Uterus (tissue), 4 donors: ENCODE data around the gene ANKUB1. TPM values are rescaled to one million over a fixed set of nuclear protein-coding genes. Genes with fewer than 3 reads are reported as not detected.
A peak's percentile ranks its signal among the peaks of the same experiment; 100 is the strongest.

Experiments used
- DNase-seq, 2 donors: peaks; one replicate each; pipeline ENCODE4 v3.0.0-alpha.2; 2019 to 2020
- H3K27ac ChIP-seq, 2 donors: fragments of 200-600 bp; sonication (generic); 1 replicate in 1 of 2; 2 replicates in 1 of 2; pipeline ENCODE4 v1.5.1; 2016 to 2018
- H3K27me3 ChIP-seq, 2 donors: fragments of 200-600 bp; sonication (generic); one replicate each; pipeline ENCODE4 v1.5.1; 2018 to 2019; ENCODE audit warnings: control low read depth in 1 of 2
- H3K36me3 ChIP-seq, 2 donors: fragments of 200-600 bp; sonication (generic); one replicate each; pipeline ENCODE4 v1.5.1; 2019; ENCODE audit warnings: control low read depth in 1 of 2
- H3K4me1 ChIP-seq, 2 donors: fragments of 200-600 bp; sonication (generic); one replicate each; pipeline ENCODE4 v1.5.1; 2018 to 2019; ENCODE audit warnings: control low read depth in 1 of 2
- H3K4me3 ChIP-seq, 2 donors: fragments of 200-600 bp; sonication (generic); 1 replicate in 1 of 2; 2 replicates in 1 of 2; pipeline ENCODE4 v1.5.1; 2018 to 2019; ENCODE audit warnings: mild to moderate bottlenecking in 1 of 2
- H3K9me3 ChIP-seq, 2 donors: fragments of 200-600 bp; sonication (generic); one replicate each; pipeline ENCODE4 v1.5.1; 2019; ENCODE audit warnings: control low read depth in 1 of 2
- POLR2A ChIP-seq, 2 donors: fragments of 450-650 bp; IDR thresholded peaks; one replicate each; pipeline ENCODE4 v1.6.1; 2016; ENCODE audit warnings: antibody characterized with exemption in 2 of 2, mild to moderate bottlenecking in 1 of 2, moderate library complexity in 1 of 2
- intact Hi-C: fragments of 100-400 bp; cut with DNase I; formaldehyde crosslinking; loops from one replicate; pipeline ENCODE4 v1.15.1; 2023; ENCODE audit warnings: low total_unique reads
- total RNA-seq, 4 donors: library from RNA; depleted of rRNA in 3 of 4; stranded (reverse); fragments of >200 nt in 3 of 4; gene quantifications; one replicate each; pipeline versions ENCODE4 v1.1.0 to v1.2.4, GENCODE V29; 2014 to 2023
- TF ChIP-seq, protein P1 (sequence below), 4 experiments: fragments of 200-600 bp in 2 of 4; fragments of 450-650 bp in 2 of 4; sonication (generic) in 2 of 4; IDR thresholded peaks; one replicate each; pipeline ENCODE4 v1.5.1; 2016 to 2019; ENCODE audit warnings: antibody characterized with exemption in 4 of 4, mild to moderate bottlenecking in 2 of 4, moderate library complexity in 1 of 4
- donor health status: DM: yes; HTN: yes; CAD: no.

ANKUB1 gene
- total RNA-seq, 4 donors from 2014 or later = 0.51 to 1.0 TPM; not detected in 2

- TF ChIP-seq POLR2A (IDR thresholded peaks at IDR 0.05) = no peak
- TF ChIP-seq, protein P1, sequence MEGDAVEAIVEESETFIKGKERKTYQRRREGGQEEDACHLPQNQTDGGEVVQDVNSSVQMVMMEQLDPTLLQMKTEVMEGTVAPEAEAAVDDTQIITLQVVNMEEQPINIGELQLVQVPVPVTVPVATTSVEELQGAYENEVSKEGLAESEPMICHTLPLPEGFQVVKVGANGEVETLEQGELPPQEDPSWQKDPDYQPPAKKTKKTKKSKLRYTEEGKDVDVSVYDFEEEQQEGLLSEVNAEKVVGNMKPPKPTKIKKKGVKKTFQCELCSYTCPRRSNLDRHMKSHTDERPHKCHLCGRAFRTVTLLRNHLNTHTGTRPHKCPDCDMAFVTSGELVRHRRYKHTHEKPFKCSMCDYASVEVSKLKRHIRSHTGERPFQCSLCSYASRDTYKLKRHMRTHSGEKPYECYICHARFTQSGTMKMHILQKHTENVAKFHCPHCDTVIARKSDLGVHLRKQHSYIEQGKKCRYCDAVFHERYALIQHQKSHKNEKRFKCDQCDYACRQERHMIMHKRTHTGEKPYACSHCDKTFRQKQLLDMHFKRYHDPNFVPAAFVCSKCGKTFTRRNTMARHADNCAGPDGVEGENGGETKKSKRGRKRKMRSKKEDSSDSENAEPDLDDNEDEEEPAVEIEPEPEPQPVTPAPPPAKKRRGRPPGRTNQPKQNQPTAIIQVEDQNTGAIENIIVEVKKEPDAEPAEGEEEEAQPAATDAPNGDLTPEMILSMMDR (IDR thresholded peaks at IDR 0.05) = no peak
- no peak for DNase-seq
- no peak overlapping the region for H3K27ac ChIP-seq
- H3K27me3 ChIP-seq = no peaks in the 10 kb centered on the region
- no peaks in the 10 kb centered on the region for H3K36me3 ChIP-seq
- no peak overlapping the region for H3K4me3 ChIP-seq
- H3K4me1 ChIP-seq = no peaks in the 10 kb centered on the region
- intact Hi-C loops = no loop called here
- H3K9me3 ChIP-seq = no peaks in the 10 kb centered on the region
These were observed 65.5 kb downstream of the ANKUB1 start for GRCh38 chr3:149726716-149727407.

GRCh38 chr3:149723781-149724180 lies 68.6 kb downstream of the ANKUB1 start:
- no peaks in the 10 kb centered on the region for H3K27me3 ChIP-seq
- no peak for DNase-seq
- H3K4me3 ChIP-seq = no peak overlapping the region
- no peaks in the 10 kb centered on the region for H3K4me1 ChIP-seq
- H3K36me3 ChIP-seq = no peaks in the 10 kb centered on the region
- no peaks in the 10 kb centered on the region for H3K9me3 ChIP-seq
- no peak for TF ChIP-seq POLR2A (IDR thresholded peaks at IDR 0.05)
- TF ChIP-seq, protein P1 (IDR thresholded peaks at IDR 0.05) = no peak
- intact Hi-C loops = no loop called here
- no peak overlapping the region for H3K27ac ChIP-seq

DNA sequence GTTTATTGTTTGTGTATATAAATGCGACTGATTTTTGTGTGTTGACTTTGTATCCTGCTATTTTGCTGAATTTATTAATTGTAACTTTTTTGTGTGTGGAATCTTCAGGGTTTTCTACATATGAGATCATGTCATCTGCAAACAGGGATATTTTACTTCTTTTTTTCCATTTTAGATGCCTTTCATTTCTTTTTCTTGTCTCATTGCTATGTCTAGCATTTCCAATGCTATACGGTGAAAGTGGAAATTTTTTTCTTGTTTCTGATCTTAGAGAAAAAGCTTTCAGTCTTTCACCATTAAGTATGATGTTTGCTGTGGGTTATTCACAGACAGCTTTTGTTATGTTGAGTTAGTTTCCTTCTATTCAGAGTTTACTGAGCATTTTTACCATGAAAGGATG lies 71.4 kb downstream of the ANKUB1 start:
- intact Hi-C loops = no loop called here
- Histone ChIP-seq H3K27me3 (no peaks in the 10 kb centered on the region), H3K4me1 (no peaks in the 10 kb centered on the region), H3K27ac (no peak overlapping the region), H3K4me3 (no peak overlapping the region), H3K36me3 (no peaks in the 10 kb centered on the region), H3K9me3 (no peaks in the 10 kb centered on the region)
- TF ChIP-seq, protein P1 (IDR thresholded peaks at IDR 0.05) = no peak
- no peak for DNase-seq

DNA sequence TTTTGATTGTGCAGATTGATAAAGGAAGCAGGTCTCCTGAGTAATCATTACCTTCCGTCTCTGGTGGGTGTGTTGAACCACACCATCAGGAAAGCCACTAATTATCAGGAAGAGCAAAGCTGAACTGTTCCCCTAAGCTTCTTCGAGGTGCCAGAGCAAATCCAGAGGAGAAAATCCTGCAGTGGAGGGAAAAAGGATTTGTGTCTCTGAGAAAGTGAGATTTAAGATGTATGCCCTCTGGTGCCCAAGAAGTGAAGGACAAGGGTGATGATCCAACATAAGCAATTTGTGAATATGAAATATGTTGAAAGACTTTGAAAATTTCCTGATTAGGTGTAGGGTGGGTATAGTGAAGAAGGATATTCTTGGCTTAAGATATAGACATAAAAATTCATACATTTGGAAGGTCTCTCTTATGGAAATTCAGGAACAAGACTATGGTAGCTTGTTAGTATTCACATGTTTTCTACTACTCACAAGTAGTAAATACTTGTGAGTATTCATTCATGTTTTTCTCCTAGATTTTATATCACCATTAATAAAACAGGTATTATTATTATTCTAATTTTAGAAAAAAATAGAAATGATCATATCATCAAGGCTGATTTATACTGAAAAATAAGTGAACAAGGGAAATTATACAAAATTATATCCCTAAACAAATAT lies 74.8 kb downstream of the ANKUB1 start:
- no peaks in the 10 kb centered on the region for H3K4me1 ChIP-seq
- no peaks in the 10 kb centered on the region for H3K36me3 ChIP-seq
- H3K4me3 ChIP-seq = no peak overlapping the region
- H3K27ac ChIP-seq = peak overlapping the region in 1 of 2 donors; percentile 16
- DNase-seq = peak; percentile 49 to 75
- TF ChIP-seq POLR2A (IDR thresholded peaks at IDR 0.05) = no peak
- TF ChIP-seq, protein P1 (IDR thresholded peaks at IDR 0.05) = peak; percentile 76 to 90 (median 84)
- H3K27me3 ChIP-seq = no peaks in the 10 kb centered on the region
- intact Hi-C loops = loop anchor here (10.0 kb wide), 1 partner anchor 203 kb away; no protein-coding TSS in a partner anchor
- no peaks in the 10 kb centered on the region for H3K9me3 ChIP-seq

GRCh38 chr3:149716984-149717383 lies 75.4 kb downstream of the ANKUB1 start:
- DNase-seq = no peak
- no peak overlapping the region for H3K4me3 ChIP-seq
- H3K4me1 ChIP-seq = no peaks in the 10 kb centered on the region
- peak overlapping the region in 1 of 2 donors; percentile 16 for H3K27ac ChIP-seq
- intact Hi-C loops = loop anchor here (10.0 kb wide), 1 partner anchor 202 kb away; no protein-coding TSS in a partner anchor
- H3K36me3 ChIP-seq = no peaks in the 10 kb centered on the region
- no peak for TF ChIP-seq POLR2A (IDR thresholded peaks at IDR 0.05)
- TF ChIP-seq, protein P1 (IDR thresholded peaks at IDR 0.05) = no peak
- H3K27me3 ChIP-seq = no peaks in the 10 kb centered on the region
- no peaks in the 10 kb centered on the region for H3K9me3 ChIP-seq
